PFSK-1 (cell line): ENCODE results near the gene RNF5.

ENCODE experiments used
- FOXP2 ChIP-seq: optimal IDR thresholded peaks from 2 replicates; pipeline ENCODE3; 2011; ENCODE audit warnings: borderline replicate concordance, control low read depth, inconsistent platforms; ENCODE audit not compliant: insufficient read depth; ENCODE audit errors: extremely low read length, extremely low read depth
- POLR2AphosphoS5 ChIP-seq: IDR thresholded peaks from 2 replicates; pipeline ENCODE4 v1.6.1; 2012; ENCODE audit warnings: low read depth, mild to moderate bottlenecking, control low read depth, low read length, moderate library complexity
- REST ChIP-seq, 2 experiments: IDR thresholded peaks; 2 replicates each; pipeline versions ENCODE4 v1.6.1 to v1.8.0; 2011 to 2012; ENCODE audit warnings: low read depth in 2 of 2, low read length in 2 of 2, control low read depth in 1 of 2, inconsistent platforms in 1 of 2, mild to moderate bottlenecking in 1 of 2, moderate library complexity in 1 of 2; ENCODE audit not compliant: insufficient read depth in 1 of 2
- SIN3A ChIP-seq: IDR thresholded peaks from 2 replicates; pipeline ENCODE4 v1.6.1; 2012; ENCODE audit warnings: mild to moderate bottlenecking, low read length, moderate library complexity, borderline replicate concordance; ENCODE audit not compliant: insufficient read depth
- TAF1 ChIP-seq: IDR thresholded peaks from 2 replicates; pipeline ENCODE4 v1.6.1; 2012; ENCODE audit warnings: low read length, control low read depth, borderline replicate concordance; ENCODE audit not compliant: insufficient read depth

GRCh38 chr6:32215617-32216016, 37.4 kb downstream of the RNF5 start:
- TF ChIP-seq POLR2AphosphoS5 (no peak), TAF1 (no peak), REST (IDR thresholded peaks at IDR 0.05; ENCODE audit: insufficient read depth in 1 of 2, low read depth in 2 of 2, low read length in 2 of 2) (no peak), SIN3A (no peak), FOXP2 (no peak)
